HG03045 (cell line): Measurements from ENCODE around the gene ZNF445.
A peak's percentile ranks its signal among the peaks of the same experiment; 100 is the strongest.
"Not testable (repeated sequence)": the region's sequence is repeated elsewhere in the genome, so short reads cannot be mapped to it uniquely, and the experiment has no call there.

Experiments used
- ATAC-seq: cut with Tn5 transposase; IDR thresholded peaks from one replicate; pipeline ENCODE4 v1.9.1; 2021; ENCODE audit warnings: mild to moderate bottlenecking, moderate library complexity; ENCODE audit not compliant: unreplicated experiment

Gene ZNF445

GRCh38 chr3:44476963-44477311, 533 bp downstream of the ZNF445 start:
- ATAC-seq: no peak

- ATAC-seq: no peak
Observed at GRCh38 chr3:44476181-44476611, 1.3 kb downstream of the ZNF445 start.

- not testable (repeated sequence) for ATAC-seq
Observed at GRCh38 chr3:44474886-44475285, 2.6 kb downstream of the ZNF445 start.

- no peak for ATAC-seq
Observed at GRCh38 chr3:44470430-44470829, 7.0 kb downstream of the ZNF445 start.

- ATAC-seq: no peak
Observed at GRCh38 chr3:44469914-44470313, 7.6 kb downstream of the ZNF445 start.

- no peak for ATAC-seq
Observed at GRCh38 chr3:44468572-44469520, 8.6 kb downstream of the ZNF445 start.

- ATAC-seq: not testable (repeated sequence)
Observed at GRCh38 chr3:44468099-44468537, 9.4 kb downstream of the ZNF445 start.

GRCh38 chr3:44467241-44467640, 10.2 kb downstream of the ZNF445 start:
- no peak for ATAC-seq

- ATAC-seq: not testable (repeated sequence)
Observed at GRCh38 chr3:44464920-44465319, 12.6 kb downstream of the ZNF445 start.

GRCh38 chr3:44464509-44464908, 13.0 kb downstream of the ZNF445 start:
- no peak for ATAC-seq

- not testable (repeated sequence) for ATAC-seq
Observed at GRCh38 chr3:44460050-44460449, 17.4 kb downstream of the ZNF445 start.

GRCh38 chr3:44455318-44455717, 22.2 kb downstream of the ZNF445 start:
- no peak for ATAC-seq

- ATAC-seq: no peak
Observed at GRCh38 chr3:44454258-44454657, 23.2 kb downstream of the ZNF445 start.

GRCh38 chr3:44451441-44451840, 26.0 kb downstream of the ZNF445 start:
- ATAC-seq: no peak

GRCh38 chr3:44446929-44447328, 30.5 kb downstream of the ZNF445 start:
- no peak for ATAC-seq

GRCh38 chr3:44445786-44446185, 31.7 kb downstream of the ZNF445 start:
- ATAC-seq: no peak

GRCh38 chr3:44444896-44445691, 32.4 kb downstream of the ZNF445 start:
- ATAC-seq: no peak

- no peak for ATAC-seq
Observed at GRCh38 chr3:44444437-44444836, 33.0 kb downstream of the ZNF445 start.

GRCh38 chr3:44442596-44443309, 34.7 kb downstream of the ZNF445 start:
- no peak for ATAC-seq

GRCh38 chr3:44439499-44440295, 37.8 kb downstream of the ZNF445 start:
- peak; percentile 89 for ATAC-seq
